Measurements from ENCODE around the gene MAP3K14.

DNA sequence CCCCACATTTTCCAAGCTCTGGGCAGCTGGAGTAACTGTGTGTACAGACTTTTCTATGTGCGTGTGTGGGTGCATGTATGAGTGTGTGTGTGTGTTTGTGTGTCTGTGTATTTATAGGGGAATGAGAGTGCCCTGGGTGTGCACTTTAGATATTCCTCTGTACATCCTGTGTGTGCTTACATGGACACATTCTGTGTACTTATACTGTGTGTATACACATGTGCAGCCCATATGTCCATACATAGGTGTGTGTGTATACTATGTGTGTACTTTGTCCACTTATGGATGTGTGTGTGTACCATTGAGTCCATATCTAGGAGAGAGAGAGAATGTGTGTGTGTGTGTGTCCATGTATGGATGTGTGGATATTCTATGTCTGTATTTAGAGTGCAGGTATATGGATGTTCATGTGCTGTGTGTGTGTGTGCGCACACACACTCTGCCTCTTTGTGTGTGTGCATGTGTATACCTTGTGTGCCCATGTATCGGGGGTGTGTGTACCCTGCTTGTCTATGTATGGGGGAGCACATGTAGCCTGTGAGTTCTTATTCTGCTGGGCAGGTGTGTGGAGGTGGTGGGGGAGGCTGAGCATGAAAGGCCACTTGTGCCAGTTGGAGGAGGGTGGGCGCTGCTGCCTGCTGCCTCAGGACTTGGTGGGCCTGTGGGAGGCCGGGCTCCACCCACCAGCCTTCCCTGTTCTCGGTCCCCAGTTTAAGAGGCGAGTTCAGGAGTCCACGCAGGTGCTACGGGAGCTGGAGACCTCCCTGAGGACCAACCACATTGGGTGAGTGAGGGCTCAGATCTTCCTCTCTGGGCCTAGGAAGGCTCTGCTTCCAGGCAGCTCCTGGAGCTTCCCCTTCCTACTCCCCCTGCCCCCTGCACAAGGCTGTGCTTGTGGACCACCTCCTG is 84.1 kb downstream of the MAP3K14 start:
- TF ChIP-seq POLR2AphosphoS5 (IDR thresholded peaks at IDR 0.05; ENCODE audit: low read depth, low read length) (no peak), CTCF (IDR thresholded peaks at IDR 0.05 in 2 of 3, conservative IDR thresholded peaks at IDR 0.05 in 1 of 3; ENCODE audit: borderline replicate concordance in 1 of 3, insufficient read depth in 1 of 3, low read depth in 2 of 3, low read length in 2 of 3) (no peak), EZH2 (IDR thresholded peaks at IDR 0.05) (no peak), POLR2A (IDR thresholded peaks at IDR 0.05; ENCODE audit: borderline replicate concordance, extremely low read depth, insufficient read depth, insufficient read length) (no peak), YY1 (IDR thresholded peaks at IDR 0.05; ENCODE audit: extremely low read depth, insufficient replicate concordance, low read depth, low read length) (no peak), ELF1 (IDR thresholded peaks at IDR 0.05; ENCODE audit: borderline replicate concordance, low read depth) (no peak), SIN3A (IDR thresholded peaks at IDR 0.05; ENCODE audit: low read depth) (no peak), FOSL1 (IDR thresholded peaks at IDR 0.05; ENCODE audit: low read depth) (no peak), ZNF274 (IDR thresholded peaks at IDR 0.05; ENCODE audit: low read depth, low read length) (no peak), RAD21 (IDR thresholded peaks at IDR 0.05; ENCODE audit: low read depth) (no peak)
- TF ChIP-seq, protein P1, sequence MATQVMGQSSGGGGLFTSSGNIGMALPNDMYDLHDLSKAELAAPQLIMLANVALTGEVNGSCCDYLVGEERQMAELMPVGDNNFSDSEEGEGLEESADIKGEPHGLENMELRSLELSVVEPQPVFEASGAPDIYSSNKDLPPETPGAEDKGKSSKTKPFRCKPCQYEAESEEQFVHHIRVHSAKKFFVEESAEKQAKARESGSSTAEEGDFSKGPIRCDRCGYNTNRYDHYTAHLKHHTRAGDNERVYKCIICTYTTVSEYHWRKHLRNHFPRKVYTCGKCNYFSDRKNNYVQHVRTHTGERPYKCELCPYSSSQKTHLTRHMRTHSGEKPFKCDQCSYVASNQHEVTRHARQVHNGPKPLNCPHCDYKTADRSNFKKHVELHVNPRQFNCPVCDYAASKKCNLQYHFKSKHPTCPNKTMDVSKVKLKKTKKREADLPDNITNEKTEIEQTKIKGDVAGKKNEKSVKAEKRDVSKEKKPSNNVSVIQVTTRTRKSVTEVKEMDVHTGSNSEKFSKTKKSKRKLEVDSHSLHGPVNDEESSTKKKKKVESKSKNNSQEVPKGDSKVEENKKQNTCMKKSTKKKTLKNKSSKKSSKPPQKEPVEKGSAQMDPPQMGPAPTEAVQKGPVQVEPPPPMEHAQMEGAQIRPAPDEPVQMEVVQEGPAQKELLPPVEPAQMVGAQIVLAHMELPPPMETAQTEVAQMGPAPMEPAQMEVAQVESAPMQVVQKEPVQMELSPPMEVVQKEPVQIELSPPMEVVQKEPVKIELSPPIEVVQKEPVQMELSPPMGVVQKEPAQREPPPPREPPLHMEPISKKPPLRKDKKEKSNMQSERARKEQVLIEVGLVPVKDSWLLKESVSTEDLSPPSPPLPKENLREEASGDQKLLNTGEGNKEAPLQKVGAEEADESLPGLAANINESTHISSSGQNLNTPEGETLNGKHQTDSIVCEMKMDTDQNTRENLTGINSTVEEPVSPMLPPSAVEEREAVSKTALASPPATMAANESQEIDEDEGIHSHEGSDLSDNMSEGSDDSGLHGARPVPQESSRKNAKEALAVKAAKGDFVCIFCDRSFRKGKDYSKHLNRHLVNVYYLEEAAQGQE (IDR thresholded peaks at IDR 0.05; ENCODE audit: low read depth): no peak
- TF ChIP-seq, protein P2, sequence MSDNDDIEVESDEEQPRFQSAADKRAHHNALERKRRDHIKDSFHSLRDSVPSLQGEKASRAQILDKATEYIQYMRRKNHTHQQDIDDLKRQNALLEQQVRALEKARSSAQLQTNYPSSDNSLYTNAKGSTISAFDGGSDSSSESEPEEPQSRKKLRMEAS (IDR thresholded peaks at IDR 0.05): no peak
- TF ChIP-seq, protein P3, sequence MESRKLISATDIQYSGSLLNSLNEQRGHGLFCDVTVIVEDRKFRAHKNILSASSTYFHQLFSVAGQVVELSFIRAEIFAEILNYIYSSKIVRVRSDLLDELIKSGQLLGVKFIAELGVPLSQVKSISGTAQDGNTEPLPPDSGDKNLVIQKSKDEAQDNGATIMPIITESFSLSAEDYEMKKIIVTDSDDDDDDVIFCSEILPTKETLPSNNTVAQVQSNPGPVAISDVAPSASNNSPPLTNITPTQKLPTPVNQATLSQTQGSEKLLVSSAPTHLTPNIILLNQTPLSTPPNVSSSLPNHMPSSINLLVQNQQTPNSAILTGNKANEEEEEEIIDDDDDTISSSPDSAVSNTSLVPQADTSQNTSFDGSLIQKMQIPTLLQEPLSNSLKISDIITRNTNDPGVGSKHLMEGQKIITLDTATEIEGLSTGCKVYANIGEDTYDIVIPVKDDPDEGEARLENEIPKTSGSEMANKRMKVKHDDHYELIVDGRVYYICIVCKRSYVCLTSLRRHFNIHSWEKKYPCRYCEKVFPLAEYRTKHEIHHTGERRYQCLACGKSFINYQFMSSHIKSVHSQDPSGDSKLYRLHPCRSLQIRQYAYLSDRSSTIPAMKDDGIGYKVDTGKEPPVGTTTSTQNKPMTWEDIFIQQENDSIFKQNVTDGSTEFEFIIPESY (IDR thresholded peaks at IDR 0.05; ENCODE audit: extremely low read depth, insufficient replicate concordance, low read length): no peak

All from HCT116 (cell line).